WTC11 (cell line): Measurements from ENCODE around the gene TANGO2. TPM values are rescaled to one million over a fixed set of nuclear protein-coding genes. Genes with fewer than 3 reads are reported as not detected.

Experiments
- ATAC-seq: fragments of 200-7000 bp; cut with Tn5 transposase; 2 replicates; pipeline ENCODE4 v1.10.0; 2021; ENCODE audit warnings: mild to moderate bottlenecking, moderate library complexity
- CTCF ChIA-PET: fragments of 300-600 bp; sonication (Branson Sonifier 250); formaldehyde crosslinking; loops from one replicate; lab custom pipeline; 2021; ENCODE audit warnings: antibody characterized with exemption; lab: Charles Lee
- POLR2A ChIA-PET: fragments of 350-600 bp; sonication (Branson Sonifier 250); formaldehyde crosslinking; loops from one replicate; lab custom pipeline; 2021; ENCODE audit warnings: antibody characterized with exemption; lab: Charles Lee
- DNase-seq: peaks from one replicate; pipeline ENCODE4 v3.0.0; 2021; ENCODE audit warnings: low spot score
- H3K27ac Mint-ChIP-seq: 2 replicates; pipeline ENCODE4 v1.8.0; 2021; ENCODE audit warnings: mixed read lengths
- H3K27me3 Mint-ChIP-seq: 2 replicates; pipeline ENCODE4 v1.8.0; 2021; ENCODE audit warnings: low read depth, mild to moderate bottlenecking, moderate library complexity, mixed read lengths
- H3K36me3 Mint-ChIP-seq: 2 replicates; pipeline ENCODE4 v1.8.0; 2021; ENCODE audit warnings: mixed read lengths
- H3K4me1 Mint-ChIP-seq: 2 replicates; pipeline ENCODE4 v1.8.0; 2022; ENCODE audit warnings: mixed read lengths
- H3K4me3 Mint-ChIP-seq: 2 replicates; pipeline ENCODE4 v1.8.0; 2021; ENCODE audit warnings: mild to moderate bottlenecking, moderate library complexity, mixed read lengths
- H3K9me3 Mint-ChIP-seq: 2 replicates; pipeline ENCODE4 v1.8.0; 2021; ENCODE audit warnings: mixed read lengths
- FOXP1 ChIP-seq: sonication (generic); formaldehyde crosslinking; IDR thresholded peaks from 2 replicates; pipeline ENCODE4 v1.8.0; 2022; ENCODE audit warnings: missing genetic modification reagents, mild to moderate bottlenecking, moderate library complexity, borderline replicate concordance
- GABPB1 ChIP-seq: sonication (generic); formaldehyde crosslinking; IDR thresholded peaks from 2 replicates; pipeline ENCODE4 v1.8.1; 2023; ENCODE audit warnings: mild to moderate bottlenecking, missing genetic modification reagents
- GTF2I ChIP-seq: fragments of 250-450 bp; sonication (Bioruptor Pico); conservative IDR thresholded peaks from 2 replicates; pipeline ENCODE4 v1.4.0; 2021; ENCODE audit warnings: mild to moderate bottlenecking
- KAT7 ChIP-seq: sonication (generic); formaldehyde crosslinking; IDR thresholded peaks from 2 replicates; pipeline ENCODE4 v1.8.1; 2023; ENCODE audit warnings: missing genetic modification reagents, mild to moderate bottlenecking, borderline replicate concordance
- NR2C2 ChIP-seq: sonication (generic); formaldehyde crosslinking; IDR thresholded peaks from 2 replicates; pipeline ENCODE4 v1.8.0; 2022; ENCODE audit warnings: mild to moderate bottlenecking, missing genetic modification reagents
- RELA ChIP-seq: sonication (generic); formaldehyde crosslinking; IDR thresholded peaks from 2 replicates; pipeline ENCODE4 v1.8.1; 2022; ENCODE audit warnings: missing genetic modification reagents, mild to moderate bottlenecking, borderline replicate concordance
- SP1 ChIP-seq: sonication (generic); formaldehyde crosslinking; conservative IDR thresholded peaks from 2 replicates; pipeline ENCODE4 v1.8.1; 2022; ENCODE audit warnings: missing genetic modification reagents
- ZBTB21 ChIP-seq: sonication (generic); formaldehyde crosslinking; IDR thresholded peaks from 2 replicates; pipeline ENCODE4 v1.8.1; 2023; ENCODE audit warnings: mild to moderate bottlenecking, missing genetic modification reagents, borderline replicate concordance
- ZNF671 ChIP-seq: fragments of 250-450 bp; sonication (Bioruptor Pico); IDR thresholded peaks from 2 replicates; pipeline ENCODE4 v1.8.0; 2021; ENCODE audit warnings: mild to moderate bottlenecking
- total RNA-seq: library from RNA; stranded (reverse); gene quantifications from 3 replicates; pipeline ENCODE4 v1.2.3, GENCODE V29; 2021
- TF ChIP-seq, protein P1 (sequence below): fragments of 250-450 bp; sonication (Bioruptor Pico); IDR thresholded peaks from 2 replicates; pipeline ENCODE4 v1.9.0; 2021; ENCODE audit warnings: mild to moderate bottlenecking, borderline replicate concordance
- TF ChIP-seq, protein P2 (sequence below): fragments of 250-450 bp; sonication (Bioruptor Pico); IDR thresholded peaks from 2 replicates; pipeline ENCODE4 v1.8.0; 2021; ENCODE audit warnings: mild to moderate bottlenecking
- TF ChIP-seq, protein P3 (sequence below): fragments of 250-450 bp; sonication (Bioruptor Pico); IDR thresholded peaks from 2 replicates; pipeline ENCODE4 v1.9.0; 2021; ENCODE audit warnings: moderate library complexity, mild to moderate bottlenecking, inconsistent platforms, borderline replicate concordance
- TF ChIP-seq, protein P4 (sequence below): fragments of 250-450 bp; sonication (Bioruptor Pico); IDR thresholded peaks from 2 replicates; pipeline ENCODE4 v1.9.0; 2021; ENCODE audit warnings: mild to moderate bottlenecking

TANGO2 gene
- total RNA-seq, 1 experiment from 2014 or later = 14.8 TPM

DNA sequence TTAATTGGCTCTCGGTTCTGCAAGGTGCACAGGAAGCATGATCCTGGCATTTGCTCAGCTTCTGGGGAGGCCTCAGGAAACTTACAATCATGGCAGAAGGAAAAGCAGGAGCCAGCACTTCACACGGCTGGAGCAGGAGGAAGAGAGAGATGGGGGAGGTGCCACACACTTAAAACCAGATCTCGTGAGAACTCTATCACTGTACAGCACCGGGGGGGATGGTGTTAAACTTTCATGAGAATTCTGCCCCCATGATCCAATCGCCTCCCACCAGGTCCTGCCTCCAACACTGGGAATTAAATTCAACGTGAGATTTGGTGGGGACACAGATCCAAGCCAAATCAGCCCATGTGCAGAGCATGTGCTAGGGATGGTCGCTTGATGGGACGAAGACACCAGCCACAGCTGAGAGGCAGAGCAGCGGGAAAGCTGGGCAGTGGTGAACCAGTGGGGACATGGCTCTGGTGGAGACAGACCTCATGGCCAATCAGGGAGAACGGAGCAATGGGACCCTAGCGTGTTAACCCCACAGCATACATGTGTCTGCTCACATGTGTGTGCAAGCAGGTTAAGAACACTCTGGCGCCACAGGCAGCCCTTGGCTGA, 6.2 kb downstream of the TANGO2 start (continued):
- TF ChIP-seq, protein P1, sequence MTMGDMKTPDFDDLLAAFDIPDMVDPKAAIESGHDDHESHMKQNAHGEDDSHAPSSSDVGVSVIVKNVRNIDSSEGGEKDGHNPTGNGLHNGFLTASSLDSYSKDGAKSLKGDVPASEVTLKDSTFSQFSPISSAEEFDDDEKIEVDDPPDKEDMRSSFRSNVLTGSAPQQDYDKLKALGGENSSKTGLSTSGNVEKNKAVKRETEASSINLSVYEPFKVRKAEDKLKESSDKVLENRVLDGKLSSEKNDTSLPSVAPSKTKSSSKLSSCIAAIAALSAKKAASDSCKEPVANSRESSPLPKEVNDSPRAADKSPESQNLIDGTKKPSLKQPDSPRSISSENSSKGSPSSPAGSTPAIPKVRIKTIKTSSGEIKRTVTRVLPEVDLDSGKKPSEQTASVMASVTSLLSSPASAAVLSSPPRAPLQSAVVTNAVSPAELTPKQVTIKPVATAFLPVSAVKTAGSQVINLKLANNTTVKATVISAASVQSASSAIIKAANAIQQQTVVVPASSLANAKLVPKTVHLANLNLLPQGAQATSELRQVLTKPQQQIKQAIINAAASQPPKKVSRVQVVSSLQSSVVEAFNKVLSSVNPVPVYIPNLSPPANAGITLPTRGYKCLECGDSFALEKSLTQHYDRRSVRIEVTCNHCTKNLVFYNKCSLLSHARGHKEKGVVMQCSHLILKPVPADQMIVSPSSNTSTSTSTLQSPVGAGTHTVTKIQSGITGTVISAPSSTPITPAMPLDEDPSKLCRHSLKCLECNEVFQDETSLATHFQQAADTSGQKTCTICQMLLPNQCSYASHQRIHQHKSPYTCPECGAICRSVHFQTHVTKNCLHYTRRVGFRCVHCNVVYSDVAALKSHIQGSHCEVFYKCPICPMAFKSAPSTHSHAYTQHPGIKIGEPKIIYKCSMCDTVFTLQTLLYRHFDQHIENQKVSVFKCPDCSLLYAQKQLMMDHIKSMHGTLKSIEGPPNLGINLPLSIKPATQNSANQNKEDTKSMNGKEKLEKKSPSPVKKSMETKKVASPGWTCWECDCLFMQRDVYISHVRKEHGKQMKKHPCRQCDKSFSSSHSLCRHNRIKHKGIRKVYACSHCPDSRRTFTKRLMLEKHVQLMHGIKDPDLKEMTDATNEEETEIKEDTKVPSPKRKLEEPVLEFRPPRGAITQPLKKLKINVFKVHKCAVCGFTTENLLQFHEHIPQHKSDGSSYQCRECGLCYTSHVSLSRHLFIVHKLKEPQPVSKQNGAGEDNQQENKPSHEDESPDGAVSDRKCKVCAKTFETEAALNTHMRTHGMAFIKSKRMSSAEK = no peak
- TF ChIP-seq, protein P2, sequence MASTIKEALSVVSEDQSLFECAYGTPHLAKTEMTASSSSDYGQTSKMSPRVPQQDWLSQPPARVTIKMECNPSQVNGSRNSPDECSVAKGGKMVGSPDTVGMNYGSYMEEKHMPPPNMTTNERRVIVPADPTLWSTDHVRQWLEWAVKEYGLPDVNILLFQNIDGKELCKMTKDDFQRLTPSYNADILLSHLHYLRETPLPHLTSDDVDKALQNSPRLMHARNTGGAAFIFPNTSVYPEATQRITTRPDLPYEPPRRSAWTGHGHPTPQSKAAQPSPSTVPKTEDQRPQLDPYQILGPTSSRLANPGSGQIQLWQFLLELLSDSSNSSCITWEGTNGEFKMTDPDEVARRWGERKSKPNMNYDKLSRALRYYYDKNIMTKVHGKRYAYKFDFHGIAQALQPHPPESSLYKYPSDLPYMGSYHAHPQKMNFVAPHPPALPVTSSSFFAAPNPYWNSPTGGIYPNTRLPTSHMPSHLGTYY (CRISPR knock-in tag) = no peak

DNA sequence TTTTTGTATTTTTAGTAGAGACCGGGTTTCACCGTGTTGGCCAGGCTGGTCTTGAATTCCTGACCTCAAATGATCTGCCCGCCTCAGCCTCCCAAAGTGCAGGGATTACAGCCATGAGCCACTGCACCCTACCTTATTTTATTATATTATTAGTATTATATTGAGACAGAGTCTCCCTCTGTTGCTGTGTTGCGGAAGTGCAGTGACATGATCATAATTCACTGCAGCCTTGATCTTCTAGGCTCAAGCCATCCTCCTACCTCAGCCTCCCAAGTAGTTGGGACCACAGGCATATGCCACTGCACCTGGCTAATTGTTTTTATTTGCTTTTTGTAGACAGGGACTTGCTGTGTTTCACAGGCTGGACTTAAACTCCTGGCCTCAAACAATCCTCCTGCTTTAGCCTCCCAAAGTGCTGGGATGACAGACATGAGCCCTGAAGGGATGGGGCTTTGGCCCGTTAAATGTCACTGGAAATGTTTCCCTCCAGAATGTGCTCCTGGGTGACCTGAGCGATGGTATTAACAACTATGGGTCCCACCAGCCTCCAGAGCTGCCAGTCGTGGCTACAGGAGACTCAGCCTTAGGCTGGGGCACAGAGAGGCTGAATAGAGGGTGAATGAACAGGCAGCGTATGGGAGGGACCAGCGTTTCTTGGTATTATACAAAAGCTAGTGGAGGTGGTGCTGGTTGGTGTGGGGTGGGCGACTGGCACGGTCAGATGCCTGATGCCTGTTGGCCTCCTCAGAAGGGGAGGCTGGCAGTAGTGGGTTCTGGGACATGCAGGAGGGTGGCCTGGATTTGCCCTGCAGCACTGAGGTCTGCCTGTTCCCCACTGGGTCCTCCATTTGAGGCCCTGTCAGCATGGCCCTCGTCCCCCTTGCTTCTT, 7.3 kb downstream of the TANGO2 start:
- Mint-ChIP-seq H3K27me3 (no peaks in the 10 kb centered on the region; the same call in 1 of the 2 replicates), H3K36me3 (no peaks in the 10 kb centered on the region), H3K4me3 (no peak overlapping the region), H3K9me3 (no peaks in the 10 kb centered on the region), H3K4me1 (0 out of 2 replicates have a peak, but pooled peaks cover 4% of the 10 kb centered on the region), H3K27ac (no peak overlapping the region)
- ChIA-PET CTCF (no interaction called here), POLR2A (no interaction called here)
- TF ChIP-seq GTF2I (no peak), FOXP1 (CRISPR knock-in tag) (no peak), GABPB1 (no peak), KAT7 (CRISPR knock-in tag) (no peak), ZBTB21 (CRISPR knock-in tag) (no peak), SP1 (no peak), ZNF671 (CRISPR knock-in tag) (no peak), NR2C2 (CRISPR knock-in tag) (no peak), RELA (CRISPR knock-in tag) (no peak)
- TF ChIP-seq, protein P3, sequence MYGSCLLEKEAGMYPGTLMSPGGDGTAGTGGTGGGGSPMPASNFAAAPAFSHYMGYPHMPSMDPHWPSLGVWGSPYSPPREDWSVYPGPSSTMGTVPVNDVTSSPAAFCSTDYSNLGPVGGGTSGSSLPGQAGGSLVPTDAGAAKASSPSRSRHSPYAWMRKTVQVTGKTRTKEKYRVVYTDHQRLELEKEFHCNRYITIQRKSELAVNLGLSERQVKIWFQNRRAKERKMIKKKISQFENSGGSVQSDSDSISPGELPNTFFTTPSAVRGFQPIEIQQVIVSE (CRISPR knock-in tag) = no peak
- TF ChIP-seq, protein P4, sequence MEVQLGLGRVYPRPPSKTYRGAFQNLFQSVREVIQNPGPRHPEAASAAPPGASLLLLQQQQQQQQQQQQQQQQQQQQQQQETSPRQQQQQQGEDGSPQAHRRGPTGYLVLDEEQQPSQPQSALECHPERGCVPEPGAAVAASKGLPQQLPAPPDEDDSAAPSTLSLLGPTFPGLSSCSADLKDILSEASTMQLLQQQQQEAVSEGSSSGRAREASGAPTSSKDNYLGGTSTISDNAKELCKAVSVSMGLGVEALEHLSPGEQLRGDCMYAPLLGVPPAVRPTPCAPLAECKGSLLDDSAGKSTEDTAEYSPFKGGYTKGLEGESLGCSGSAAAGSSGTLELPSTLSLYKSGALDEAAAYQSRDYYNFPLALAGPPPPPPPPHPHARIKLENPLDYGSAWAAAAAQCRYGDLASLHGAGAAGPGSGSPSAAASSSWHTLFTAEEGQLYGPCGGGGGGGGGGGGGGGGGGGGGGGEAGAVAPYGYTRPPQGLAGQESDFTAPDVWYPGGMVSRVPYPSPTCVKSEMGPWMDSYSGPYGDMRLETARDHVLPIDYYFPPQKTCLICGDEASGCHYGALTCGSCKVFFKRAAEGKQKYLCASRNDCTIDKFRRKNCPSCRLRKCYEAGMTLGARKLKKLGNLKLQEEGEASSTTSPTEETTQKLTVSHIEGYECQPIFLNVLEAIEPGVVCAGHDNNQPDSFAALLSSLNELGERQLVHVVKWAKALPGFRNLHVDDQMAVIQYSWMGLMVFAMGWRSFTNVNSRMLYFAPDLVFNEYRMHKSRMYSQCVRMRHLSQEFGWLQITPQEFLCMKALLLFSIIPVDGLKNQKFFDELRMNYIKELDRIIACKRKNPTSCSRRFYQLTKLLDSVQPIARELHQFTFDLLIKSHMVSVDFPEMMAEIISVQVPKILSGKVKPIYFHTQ (CRISPR knock-in tag) = no peak
- no peak for DNase-seq
- no peak for ATAC-seq
